MCF 10A (cell line): ENCODE data around the gene KCNK7. TPM values are rescaled to one million over a fixed set of nuclear protein-coding genes. Genes with fewer than 3 reads are reported as not detected.

Source experiments
- Bru-seq: library from RNA; stranded (reverse); fragments of 400-500 nt; gene quantifications from one replicate; lab custom pipeline; 2021; lab: Mats Ljungman, UMichigan
- BruChase-seq, 2 experiments: library from RNA; stranded (reverse); fragments of 400-500 nt; gene quantifications; one replicate each; lab custom pipeline; 2021; lab: Mats Ljungman, UMichigan
- BruUV-seq: library from RNA; stranded (reverse); fragments of 400-500 nt; replicated peaks from 2 replicates; lab custom pipeline; 2021; lab: Mats Ljungman, UMichigan
- CTCF ChIA-PET: fragments of 300-600 bp; sonication (Branson Sonifier 250); formaldehyde crosslinking; extraction: SDS; loops from one replicate; lab custom pipeline; 2021; ENCODE audit warnings: antibody characterized with exemption, inconsistent platforms; lab: Yijun Ruan, JAX
- POLR2A ChIA-PET: fragments of 300-600, 350-650 bp; sonication (Branson Sonifier 250); formaldehyde crosslinking; extraction: SDS; loops from one replicate; lab custom pipeline; 2020; ENCODE audit warnings: antibody characterized with exemption, inconsistent platforms; lab: Yijun Ruan, JAX
- DNase-seq: peaks from one replicate; pipeline ENCODE4 v3.0.0-alpha.2; 2018; ENCODE audit not compliant: unreplicated experiment
- H3K27ac Mint-ChIP-seq: one replicate; pipeline ENCODE4 v1.8.0; 2022; ENCODE audit warnings: mild to moderate bottlenecking, low read depth, mixed read lengths; ENCODE audit not compliant: unreplicated experiment
- H3K27me3 Mint-ChIP-seq: one replicate; pipeline ENCODE4 v1.8.0; 2022; ENCODE audit warnings: mixed read lengths; ENCODE audit not compliant: insufficient read depth, unreplicated experiment
- H3K36me3 Mint-ChIP-seq: one replicate; pipeline ENCODE4 v1.8.0; 2022; ENCODE audit warnings: mild to moderate bottlenecking, moderate library complexity, mixed read lengths; ENCODE audit not compliant: insufficient read depth, unreplicated experiment
- H3K4me1 Mint-ChIP-seq: one replicate; pipeline ENCODE4 v1.8.0; 2022; ENCODE audit warnings: mixed read lengths; ENCODE audit not compliant: insufficient read depth, unreplicated experiment
- H3K4me3 Mint-ChIP-seq: one replicate; pipeline ENCODE4 v1.8.0; 2022; ENCODE audit warnings: mild to moderate bottlenecking, moderate library complexity, mixed read lengths; ENCODE audit not compliant: unreplicated experiment
- H3K9me3 Mint-ChIP-seq: one replicate; pipeline ENCODE4 v1.8.0; 2022; ENCODE audit warnings: mixed read lengths; ENCODE audit not compliant: unreplicated experiment
- intact Hi-C: fragments of 100-400 bp; cut with micrococcal nuclease; formaldehyde crosslinking; loops from 2 replicates; pipeline ENCODE4 v1.14.1; 2022
- long read RNA-seq: library from polyadenylated mRNA; stranded (forward); transcript quantifications from one replicate; pipeline ENCODE4 v2.0.0, GENCODE V29; 2022
- total RNA-seq: library from RNA; stranded (reverse); gene quantifications from 2 replicates; pipeline ENCODE4 v1.2.3, GENCODE V29; 2022
- TF ChIP-seq, protein P1 (sequence below): fragments of 200-600 bp; IDR thresholded peaks from one replicate; pipeline ENCODE4 v1.8.0; 2022; ENCODE audit warnings: antibody characterized with exemption, mild to moderate bottlenecking; ENCODE audit not compliant: unreplicated experiment

KCNK7 gene, protein sequence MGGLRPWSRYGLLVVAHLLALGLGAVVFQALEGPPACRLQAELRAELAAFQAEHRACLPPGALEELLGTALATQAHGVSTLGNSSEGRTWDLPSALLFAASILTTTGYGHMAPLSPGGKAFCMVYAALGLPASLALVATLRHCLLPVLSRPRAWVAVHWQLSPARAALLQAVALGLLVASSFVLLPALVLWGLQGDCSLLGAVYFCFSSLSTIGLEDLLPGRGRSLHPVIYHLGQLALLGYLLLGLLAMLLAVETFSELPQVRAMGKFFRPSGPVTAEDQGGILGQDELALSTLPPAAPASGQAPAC
- 0.25 TPM in 1 of 2 replicates, not detected in the other for total RNA-seq
- percentile 17 among the genes with signal in this experiment for Bru-seq, nascent RNA
- BruChase-seq, experiment 1, labeled RNA remaining after a 6-hour chase = percentile 33 among the genes with signal in this experiment
- percentile 18 among the genes with signal in this experiment for BruChase-seq, experiment 2, labeled RNA remaining after a 2-hour chase
- long read RNA-seq = 0 reads

DNA sequence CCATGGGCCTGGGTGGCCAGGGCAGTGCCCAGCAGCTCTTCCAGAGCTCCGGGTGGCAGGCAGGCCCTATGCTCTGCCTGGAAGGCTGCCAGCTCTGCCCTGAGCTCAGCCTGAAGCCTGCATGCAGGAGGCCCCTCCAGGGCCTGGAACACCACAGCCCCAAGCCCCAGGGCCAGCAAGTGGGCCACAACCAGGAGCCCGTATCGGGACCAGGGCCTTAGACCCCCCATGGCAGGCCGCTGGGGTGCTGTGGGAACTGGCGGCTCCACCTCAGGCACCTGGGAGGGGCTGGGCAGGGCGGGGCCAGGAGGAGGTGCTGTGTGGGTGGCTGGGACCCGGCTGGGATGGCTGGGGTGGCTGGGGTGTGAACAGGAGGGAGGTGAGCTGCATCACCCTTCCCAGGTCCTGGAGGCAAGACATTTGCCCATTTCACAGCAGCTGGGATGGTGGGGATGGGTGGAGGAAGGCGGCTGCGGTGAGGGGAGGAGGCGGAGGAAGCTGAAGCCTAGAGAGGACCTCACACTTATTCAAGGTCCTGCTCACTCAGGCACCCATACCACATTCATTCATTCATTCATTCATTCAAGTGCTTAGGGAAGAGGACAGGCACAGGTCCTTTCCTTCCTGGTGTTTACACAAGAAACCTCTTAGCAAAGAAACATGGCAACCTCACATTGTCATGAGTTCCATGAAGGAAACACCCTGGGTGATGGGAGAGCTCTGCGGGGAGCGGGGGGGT lies at the start of gene KCNK7:
Gene KCNK7, minus strand, starts transcription at position 258 of the 739 bp plus-strand sequence. Its CDS starts 28 bp downstream, at position 230.
- BruUV-seq = no TSS peak
- ChIA-PET CTCF (interaction anchor here (1.0 to 2.0 kb wide), 4 partner anchors 8 to 29 kb away, joined by 3 to 7 read pairs (median 4); no protein-coding TSS in a partner anchor), POLR2A (interaction anchor here (0.6 to 1.6 kb wide), 4 partner anchors 19 to 413 kb away, joined by 3 to 4 read pairs (median 3); no protein-coding TSS in a partner anchor)
- Mint-ChIP-seq H3K27ac (no peak within 1 kb of the TSS), H3K36me3 (peaks cover 10% of the 10 kb centered on the region), H3K4me1 (peaks cover 5% of the 10 kb centered on the region), H3K9me3 (no peaks in the 10 kb centered on the region), H3K4me3 (no peak within 1 kb of the TSS), H3K27me3 (no peaks in the 10 kb centered on the region)
- intact Hi-C loops = no loop called here
- TF ChIP-seq, protein P1, sequence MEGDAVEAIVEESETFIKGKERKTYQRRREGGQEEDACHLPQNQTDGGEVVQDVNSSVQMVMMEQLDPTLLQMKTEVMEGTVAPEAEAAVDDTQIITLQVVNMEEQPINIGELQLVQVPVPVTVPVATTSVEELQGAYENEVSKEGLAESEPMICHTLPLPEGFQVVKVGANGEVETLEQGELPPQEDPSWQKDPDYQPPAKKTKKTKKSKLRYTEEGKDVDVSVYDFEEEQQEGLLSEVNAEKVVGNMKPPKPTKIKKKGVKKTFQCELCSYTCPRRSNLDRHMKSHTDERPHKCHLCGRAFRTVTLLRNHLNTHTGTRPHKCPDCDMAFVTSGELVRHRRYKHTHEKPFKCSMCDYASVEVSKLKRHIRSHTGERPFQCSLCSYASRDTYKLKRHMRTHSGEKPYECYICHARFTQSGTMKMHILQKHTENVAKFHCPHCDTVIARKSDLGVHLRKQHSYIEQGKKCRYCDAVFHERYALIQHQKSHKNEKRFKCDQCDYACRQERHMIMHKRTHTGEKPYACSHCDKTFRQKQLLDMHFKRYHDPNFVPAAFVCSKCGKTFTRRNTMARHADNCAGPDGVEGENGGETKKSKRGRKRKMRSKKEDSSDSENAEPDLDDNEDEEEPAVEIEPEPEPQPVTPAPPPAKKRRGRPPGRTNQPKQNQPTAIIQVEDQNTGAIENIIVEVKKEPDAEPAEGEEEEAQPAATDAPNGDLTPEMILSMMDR = no peak
- DNase-seq = no peak

DNA sequence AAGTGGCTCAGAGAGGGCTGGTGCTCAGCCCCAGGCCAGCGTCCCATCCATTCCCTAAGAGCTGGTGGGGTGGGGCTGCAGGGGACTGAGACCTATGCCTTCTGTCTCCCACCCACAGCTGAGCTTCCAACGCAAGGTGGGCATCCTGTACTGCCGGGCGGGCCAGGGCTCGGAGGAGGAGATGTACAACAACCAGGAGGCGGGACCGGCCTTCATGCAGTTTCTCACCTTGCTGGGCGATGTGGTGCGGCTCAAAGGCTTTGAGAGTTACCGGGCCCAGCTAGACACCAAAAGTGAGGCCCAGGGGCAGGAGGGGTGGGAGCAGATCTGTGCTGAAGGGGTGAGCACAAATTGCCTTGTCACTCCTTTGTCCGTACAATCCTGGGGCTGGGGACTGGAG lies 49.2 kb upstream of the KCNK7 start:
- Mint-ChIP-seq H3K9me3 (no peaks in the 10 kb centered on the region), H3K4me1 (peaks cover 6% of the 10 kb centered on the region), H3K27me3 (no peaks in the 10 kb centered on the region), H3K4me3 (no peak overlapping the region), H3K27ac (no peak overlapping the region), H3K36me3 (no peaks in the 10 kb centered on the region)
- TF ChIP-seq, protein P1 = no peak
- DNase-seq = no peak
- no TSS peak for BruUV-seq
- ChIA-PET CTCF (interaction anchor here (0.6 kb wide), 1 partner anchor 93 kb away, joined by 3 read pairs; no protein-coding TSS in a partner anchor), POLR2A (interaction anchor here (1.0 to 1.5 kb wide), 3 partner anchors 8 to 30 kb away, joined by 3 read pairs; partner anchors contain the start of gene PCNX3)
- intact Hi-C loops = no loop called here

DNA sequence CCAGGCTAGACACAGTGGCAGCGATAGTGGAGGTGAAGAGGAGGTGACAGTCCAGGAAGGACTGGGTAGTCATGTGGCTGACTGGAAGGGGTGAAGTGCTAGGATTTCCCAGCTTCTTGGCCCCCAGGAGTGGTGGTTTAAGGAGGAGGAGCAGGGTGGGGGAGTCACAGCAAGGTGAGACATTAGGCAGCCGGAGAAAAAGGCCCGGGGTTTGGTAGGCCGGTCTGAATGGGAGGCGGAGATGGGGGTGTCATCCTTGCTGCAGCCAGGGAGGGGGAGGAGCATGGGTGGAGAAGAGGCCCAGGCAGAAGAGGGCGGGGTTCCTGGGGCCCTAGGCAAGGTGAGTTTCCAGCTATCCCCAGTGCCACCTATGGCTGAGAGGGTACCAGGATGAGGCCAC lies 48.4 kb upstream of the KCNK7 start:
- TF ChIP-seq, protein P1 = no peak
- CTCF ChIA-PET = interaction anchor here (1.8 kb wide), 1 partner anchor 68 kb away, joined by 5 read pairs; no protein-coding TSS in a partner anchor
- Mint-ChIP-seq H3K9me3 (no peaks in the 10 kb centered on the region), H3K4me1 (peaks cover 7% of the 10 kb centered on the region), H3K4me3 (no peak overlapping the region), H3K36me3 (no peaks in the 10 kb centered on the region), H3K27ac (no peak overlapping the region), H3K27me3 (no peaks in the 10 kb centered on the region)
- intact Hi-C loops = no loop called here
- POLR2A ChIA-PET = interaction anchor here (0.6 to 2.9 kb wide), 5 partner anchors 9 to 769 kb away, joined by 3 to 9 read pairs (median 4); partner anchors contain the start of genes PCNX3 and RELA
- no TSS peak for BruUV-seq
- peak; percentile 41 for DNase-seq
